K562 (cell line): Measurements from ENCODE around the gene MTHFR. TPM values are rescaled to one million over a fixed set of nuclear protein-coding genes. Genes with fewer than 3 reads are reported as not detected.

Source experiments
- BRCA1 ChIP-seq, 2 experiments: fragments of 450-650 bp in 1 of 2; sonication (generic) in 1 of 2; formaldehyde crosslinking in 1 of 2; IDR thresholded peaks; 2 replicates each; pipeline versions ENCODE4 v1.5.0 to v1.6.1; 2017 to 2020; ENCODE audit warnings: mild to moderate bottlenecking in 1 of 2, missing genetic modification reagents in 1 of 2
- BRD4 ChIP-seq: fragments of 200-600 bp; sonication (generic); IDR thresholded peaks from 2 replicates; pipeline ENCODE4 v1.6.1; 2017; ENCODE audit warnings: inconsistent platforms
- CTCFL ChIP-seq: IDR thresholded peaks from 2 replicates; pipeline ENCODE4 v1.6.1; 2011; ENCODE audit warnings: borderline replicate concordance, low read depth, mild to moderate bottlenecking, moderate library complexity, low read length; ENCODE audit not compliant: insufficient read depth, poor library complexity, severe bottlenecking
- E2F1 ChIP-seq: sonication (generic); formaldehyde crosslinking; IDR thresholded peaks from 2 replicates; pipeline ENCODE4 v1.8.1; 2023; ENCODE audit warnings: mild to moderate bottlenecking, missing genetic modification reagents, moderate library complexity
- FOXA1 ChIP-seq: fragments of 450-650 bp; IDR thresholded peaks from 2 replicates; pipeline ENCODE4 v1.6.1; 2016; ENCODE audit warnings: mild to moderate bottlenecking, borderline replicate concordance
- L3MBTL2 ChIP-seq: fragments of 450-650 bp; IDR thresholded peaks from 2 replicates; pipeline ENCODE4 v1.6.1; 2016; ENCODE audit warnings: mild to moderate bottlenecking, moderate library complexity
- NCOA1 ChIP-seq: fragments of 450-650 bp; IDR thresholded peaks from 2 replicates; pipeline ENCODE4 v1.6.1; 2016; ENCODE audit warnings: low read depth
- NCOA6 ChIP-seq: fragments of 450-650 bp; IDR thresholded peaks from 2 replicates; pipeline ENCODE4 v1.6.1; 2017; ENCODE audit warnings: mild to moderate bottlenecking
- NONO ChIP-seq, 2 experiments: fragments of 200-400 bp in 1 of 2; fragments of 450-650 bp in 1 of 2; formaldehyde crosslinking in 1 of 2; IDR thresholded peaks; 2 replicates each; pipeline ENCODE4 v1.6.1; 2017; ENCODE audit warnings: low read depth in 2 of 2, mild to moderate bottlenecking in 2 of 2, moderate library complexity in 2 of 2, low read length in 1 of 2
- NR2C1 ChIP-seq, 2 experiments: fragments of 450-650 bp; IDR thresholded peaks; 2 replicates each; pipeline ENCODE4 v1.6.1; 2017; ENCODE audit warnings: mild to moderate bottlenecking in 2 of 2, antibody characterized with exemption in 1 of 2, inconsistent platforms in 1 of 2, missing compliant biosample characterization in 1 of 2, missing genetic modification characterization in 1 of 2
- PRPF4 ChIP-seq: fragments of 200-400 bp; formaldehyde crosslinking; IDR thresholded peaks from one replicate; pipeline ENCODE4 v1.6.1; 2017; ENCODE audit warnings: low read length, low read depth, mild to moderate bottlenecking; ENCODE audit not compliant: insufficient read depth, poor library complexity, severe bottlenecking
- PURB ChIP-seq: sonication (generic); formaldehyde crosslinking; IDR thresholded peaks from 2 replicates; pipeline ENCODE4 v1.9.0; 2021; ENCODE audit warnings: low read depth, mild to moderate bottlenecking, missing genetic modification reagents
- RNF2 ChIP-seq: sonication (generic); IDR thresholded peaks from 2 replicates; pipeline ENCODE4 v1.6.1; 2016
- SAP30 ChIP-seq: fragments of 200-600 bp; sonication (generic); IDR thresholded peaks from 2 replicates; pipeline ENCODE4 v1.6.1; 2012; ENCODE audit warnings: borderline replicate concordance, low read depth, mild to moderate bottlenecking, moderate library complexity, low read length, control low read depth, inconsistent platforms; ENCODE audit not compliant: insufficient read depth, poor library complexity, severe bottlenecking
- SRSF7 ChIP-seq: fragments of 200-400 bp; formaldehyde crosslinking; optimal IDR thresholded peaks from 2 replicates; pipeline ENCODE3; 2017; ENCODE audit warnings: mild to moderate bottlenecking, low read depth, low read length
- TBL1XR1 ChIP-seq, 2 experiments: IDR thresholded peaks; 2 replicates each; pipeline ENCODE4 v1.6.1; 2012; ENCODE audit warnings: improper control_type of control experiment in 2 of 2, low read length in 2 of 2, mild to moderate bottlenecking in 1 of 2
- WHSC1 ChIP-seq: IDR thresholded peaks from one replicate; pipeline ENCODE4 v1.6.1; 2012; ENCODE audit warnings: low read length, control low read depth, inconsistent platforms
- YBX1 ChIP-seq: fragments of 450-650 bp; IDR thresholded peaks from 2 replicates; pipeline ENCODE4 v1.7.1; 2016; ENCODE audit warnings: mild to moderate bottlenecking
- ZBTB7A ChIP-seq: IDR thresholded peaks from 2 replicates; pipeline ENCODE4 v1.6.1; 2011; ENCODE audit warnings: low read depth, mild to moderate bottlenecking, low read length, moderate library complexity, borderline replicate concordance; ENCODE audit not compliant: control insufficient read depth
- ZNF146 ChIP-seq: IDR thresholded peaks from one replicate; pipeline ENCODE4 v1.6.1; 2018; ENCODE audit warnings: missing compliant biosample characterization; ENCODE audit not compliant: unreplicated experiment
- ZNF311 ChIP-seq: fragments of 250-450 bp; sonication (Bioruptor Pico); IDR thresholded peaks from 2 replicates; pipeline ENCODE4 v1.4.0; 2020; ENCODE audit warnings: mild to moderate bottlenecking, moderate library complexity
- ZNF41 ChIP-seq: fragments of 250-450 bp; sonication (Bioruptor Pico); conservative IDR thresholded peaks from 2 replicates; pipeline ENCODE4 v1.4.0; 2020; ENCODE audit warnings: mild to moderate bottlenecking
- ZNF699 ChIP-seq: fragments of 250-450 bp; sonication (Bioruptor Pico); IDR thresholded peaks from 2 replicates; pipeline ENCODE4 v1.8.0; 2021; ENCODE audit warnings: mild to moderate bottlenecking, moderate library complexity; ENCODE audit not compliant: insufficient replicate concordance
- polyA plus RNA-seq, 8 experiments: library from polyadenylated mRNA; depleted of rRNA in 4 of 8; stranded (reverse) in 5 of 8; unstranded in 3 of 8; fragments of >200 nt; fragmentation: Nextera tagmentation in 2 of 8; fragmentation: Illumina TruSeq in 1 of 8; extraction: Ambion mirVana in 2 of 8; extraction: Trizol in 1 of 8; gene quantifications; 2 replicates each; pipeline versions ENCODE4 v1.2.1 to v1.2.3, GENCODE V29; 2011 to 2014; ENCODE audit warnings: inconsistent platforms in 1 of 8, missing spikeins in 1 of 8
- total RNA-seq, 7 experiments: library from RNA; depleted of rRNA in 6 of 7; stranded (reverse); fragments of >200 nt in 6 of 7; fragmentation: Illumina TruSeq in 2 of 7; extraction: Trizol in 2 of 7; gene quantifications; 2 replicates each; pipeline versions ENCODE4 v1.2.1 to v1.2.3, GENCODE V29; 2011 to 2021; ENCODE audit warnings: low replicate concordance in 1 of 7

Gene MTHFR
- total and polyA plus RNA-seq, 9 of the 15 experiments (the other 6 are each of a cell fraction or from before 2014, with no cell fraction given): 5.0 to 104 (median 62.6) TPM

GRCh38 chr1:11735854-11736745 is 69.7 kb downstream of the MTHFR start, which contains the start of gene AGTRAP (continued):
- TF ChIP-seq ZBTB7A (peak; percentile 98), ZNF311 (CRISPR knock-in tag) (no peak), WHSC1 (no peak), RNF2 (peak; percentile 43; the same call in 1 of the 2 replicates), BRD4 (peak; percentile 19; the same call in 1 of the 2 replicates), NCOA1 (no peak), NONO (IDR thresholded peaks at IDR 0.05; ENCODE audit: low read depth in 2 of 2, low read length in 1 of 2) (no peak), YBX1 (no peak), E2F1 (CRISPR knock-in tag) (peak; percentile 78; the same call in 1 of the 2 replicates), SRSF7 (no peak), TBL1XR1 (IDR thresholded peaks at IDR 0.05; ENCODE audit: low read length in 2 of 2) (peak; percentile 2 to 46; a peak in 2 of 4 replicates), BRCA1 (IDR thresholded peaks at IDR 0.05) (no peak), BRCA1 (CRISPR knock-in tag; IDR thresholded peaks at IDR 0.05) (no peak), CTCFL (peak; percentile 58), FOXA1 (no peak), NCOA6 (no peak), ZNF699 (no peak), PURB (no peak), SAP30 (peak; percentile 77), L3MBTL2 (peak; percentile 77), ZNF146 (CRISPR knock-in tag) (peak; percentile 20), ZNF41 (CRISPR knock-in tag) (no peak), NR2C1 (IDR thresholded peaks at IDR 0.05) (no peak), NR2C1 (tag; IDR thresholded peaks at IDR 0.05) (peak; percentile 46; the same call in 1 of the 2 replicates), PRPF4 (no peak)
